HG02870 (cell line): ENCODE data around the gene EHHADH.

Source experiments
- ATAC-seq: cut with Tn5 transposase; IDR thresholded peaks from one replicate; pipeline ENCODE4 v1.9.1; 2021; ENCODE audit warnings: mild to moderate bottlenecking, moderate library complexity; ENCODE audit not compliant: unreplicated experiment

Gene EHHADH

DNA sequence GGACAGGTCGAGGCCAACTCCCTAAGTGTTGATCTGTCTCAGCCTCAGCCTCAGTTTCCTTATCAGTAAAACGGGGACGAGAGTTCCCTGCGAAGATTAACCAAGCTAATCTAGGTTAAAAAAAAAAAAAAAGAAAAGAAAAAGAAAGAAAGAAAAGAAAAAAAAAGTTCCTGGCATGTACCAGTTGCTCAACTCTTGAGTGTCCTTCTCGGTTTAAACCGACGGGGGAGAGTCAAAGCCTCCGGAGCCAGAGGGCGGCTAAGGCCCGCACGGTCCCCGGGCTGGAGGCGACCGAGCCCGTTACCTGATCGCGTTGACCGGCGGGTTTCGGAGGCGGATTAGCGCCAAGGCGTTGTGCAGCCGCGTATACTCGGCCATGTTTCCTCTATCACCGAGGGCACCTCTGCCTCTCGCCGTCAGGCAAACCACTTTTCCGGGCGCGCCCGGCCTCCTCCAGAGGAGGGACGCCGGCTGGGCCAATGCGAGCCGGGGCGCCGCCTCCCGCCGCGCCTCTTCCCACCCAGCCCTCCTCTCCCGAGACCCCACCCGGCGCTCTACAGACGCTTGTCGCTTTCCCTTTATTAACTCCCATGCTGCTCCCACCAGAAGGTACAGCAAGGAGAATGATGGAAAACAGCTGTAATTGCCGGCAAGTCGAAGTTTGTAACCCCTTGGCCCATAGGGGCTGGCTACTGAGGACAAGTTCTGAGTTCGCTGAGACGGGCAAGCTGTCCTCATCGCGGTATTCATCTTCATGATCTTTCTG is at the start of gene EHHADH:
TSS of gene EHHADH (minus strand) at position 405 of the 766 bp plus-strand sequence. CDS start at position 378, 27 bp downstream.
- no peak for ATAC-seq

- ATAC-seq: peak; percentile 89
Measured at GRCh38 chr3:185299918-185300426, 46.1 kb upstream of the EHHADH start.

- ATAC-seq: no peak
Measured at GRCh38 chr3:185297867-185298266, 44.0 kb upstream of the EHHADH start.

DNA sequence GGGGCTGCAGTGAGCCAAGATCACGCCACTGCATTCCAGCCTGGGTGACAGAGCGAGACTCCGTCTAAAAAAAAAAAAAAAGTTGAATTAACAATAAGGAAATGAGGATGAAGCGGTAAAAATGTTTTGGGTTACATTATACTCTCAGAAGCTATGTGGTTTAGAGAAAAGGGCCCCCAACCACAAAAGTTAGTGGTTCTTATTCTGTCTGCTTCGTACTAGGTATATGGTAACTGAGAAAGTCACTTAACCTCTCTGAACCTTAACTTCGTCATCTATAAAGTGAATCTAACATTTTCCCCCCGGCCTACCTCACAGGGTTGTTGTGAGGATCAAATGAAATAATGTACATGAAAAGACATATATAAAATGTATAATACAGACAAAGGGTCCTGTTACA is 38.4 kb upstream of the EHHADH start:
- no peak for ATAC-seq

DNA sequence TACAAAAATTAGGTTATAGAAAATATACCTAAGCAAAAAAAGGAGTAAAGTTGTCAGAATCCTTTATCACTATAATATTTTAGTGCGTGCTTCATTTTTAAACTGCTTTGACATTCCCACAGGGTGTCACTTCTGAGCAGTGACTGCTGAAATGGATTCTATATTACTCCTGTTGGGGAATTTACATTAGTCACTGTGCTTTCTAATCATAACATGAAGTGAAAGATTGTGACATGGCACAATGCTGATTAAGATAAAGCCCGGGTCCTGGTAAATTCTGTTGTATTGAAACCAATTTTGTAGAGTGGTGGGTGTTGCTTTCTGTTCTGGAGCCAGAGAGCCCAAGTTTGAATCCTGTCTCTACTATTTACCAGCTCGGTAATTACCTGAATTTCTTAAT is 36.4 kb upstream of the EHHADH start:
- ATAC-seq: no peak

DNA sequence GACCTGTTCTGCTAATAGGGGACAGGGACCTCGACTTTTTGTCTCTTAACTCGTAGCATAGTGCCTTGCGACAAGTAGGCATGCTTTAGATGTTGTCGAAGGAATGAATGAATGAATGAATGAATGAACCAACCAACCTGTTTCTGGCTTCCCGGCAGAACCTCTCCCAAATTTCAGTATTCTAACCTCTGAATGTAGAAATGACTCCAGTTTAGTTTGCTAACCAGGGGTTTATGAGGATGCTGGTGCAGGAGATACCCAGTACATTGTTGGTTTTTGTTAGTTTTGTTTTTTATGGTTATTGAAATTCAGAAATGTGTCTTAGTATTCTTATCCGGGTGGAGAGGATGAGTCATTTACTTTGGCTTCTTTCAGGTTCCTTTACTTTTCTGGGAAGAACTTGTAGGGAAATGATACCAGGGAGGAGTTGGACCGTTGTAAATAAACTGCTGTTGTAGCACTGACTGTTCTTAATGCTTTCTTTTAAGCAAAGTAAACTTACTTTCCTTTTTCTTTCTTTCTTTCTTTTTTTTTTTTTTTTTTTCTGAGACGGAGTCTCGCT is 29.6 kb upstream of the EHHADH start:
- ATAC-seq: no peak

- ATAC-seq: peak; percentile 100
Measured at GRCh38 chr3:185282696-185283373, 29.0 kb upstream of the EHHADH start.

DNA sequence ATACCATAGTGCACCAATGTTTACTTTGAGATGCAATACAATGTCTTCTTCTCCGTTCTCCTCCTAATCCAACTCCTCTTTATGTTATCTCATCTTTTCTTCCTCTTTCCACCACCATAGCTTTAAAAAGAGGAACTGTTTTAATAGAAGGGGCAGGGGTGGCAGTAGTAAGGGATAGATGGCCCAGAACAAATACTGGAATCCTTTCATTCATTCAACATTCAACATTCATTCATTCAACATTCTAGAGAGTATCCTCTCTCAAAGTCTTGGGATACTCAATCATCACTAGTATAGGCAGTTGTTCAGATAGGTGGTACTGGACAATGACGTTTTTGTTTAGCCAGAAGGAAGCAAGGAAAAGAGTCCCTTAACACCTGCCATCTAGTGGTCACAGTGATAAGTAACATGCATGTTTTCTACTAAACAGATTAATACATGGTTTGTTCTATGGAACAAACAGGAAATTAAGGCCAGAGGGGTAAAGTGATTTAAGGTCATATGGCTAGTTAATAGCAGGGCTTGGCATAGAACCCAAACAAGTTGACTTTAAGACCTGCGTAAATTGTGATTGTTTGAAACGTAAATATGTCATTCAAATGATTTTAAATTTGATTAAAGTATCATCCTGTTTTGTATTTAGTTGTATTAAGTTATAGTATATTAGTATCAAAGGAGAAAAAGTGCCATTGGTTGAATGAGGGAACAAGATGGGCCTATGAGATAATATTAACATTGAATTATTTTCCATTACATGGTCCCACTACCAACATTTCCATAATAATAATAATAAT is 26.9 kb upstream of the EHHADH start:
- ATAC-seq: no peak

DNA sequence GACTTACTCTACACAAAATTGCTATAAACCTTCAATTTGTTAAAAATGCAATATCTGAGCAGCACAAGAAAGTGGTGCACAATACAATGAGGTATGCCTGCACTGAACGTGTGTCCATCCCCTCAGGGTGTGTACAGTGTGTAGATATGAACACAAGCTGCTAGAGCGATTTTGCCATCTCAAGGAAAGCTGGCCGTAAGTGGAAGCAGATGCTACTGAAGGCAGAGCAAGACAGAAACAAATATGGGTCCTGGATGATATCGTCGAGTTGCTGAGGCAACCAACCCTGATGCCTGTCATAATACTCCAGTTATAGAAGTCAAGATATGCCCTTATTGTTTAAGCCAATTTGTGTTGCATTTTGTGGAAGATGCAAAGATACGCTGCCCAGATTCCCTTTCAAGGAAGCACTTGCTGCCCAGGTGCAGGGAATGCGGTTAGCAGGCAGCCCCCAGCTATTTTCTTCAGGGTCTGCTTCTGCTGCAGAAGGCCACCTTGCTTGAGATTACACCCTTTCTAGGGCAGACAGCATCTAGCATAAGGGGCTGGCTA is 25.8 kb upstream of the EHHADH start:
- ATAC-seq: no peak

GRCh38 chr3:185276415-185276814 is 22.6 kb upstream of the EHHADH start:
- no peak for ATAC-seq

- ATAC-seq: no peak
Measured at GRCh38 chr3:185272033-185272432, 18.2 kb upstream of the EHHADH start.

DNA sequence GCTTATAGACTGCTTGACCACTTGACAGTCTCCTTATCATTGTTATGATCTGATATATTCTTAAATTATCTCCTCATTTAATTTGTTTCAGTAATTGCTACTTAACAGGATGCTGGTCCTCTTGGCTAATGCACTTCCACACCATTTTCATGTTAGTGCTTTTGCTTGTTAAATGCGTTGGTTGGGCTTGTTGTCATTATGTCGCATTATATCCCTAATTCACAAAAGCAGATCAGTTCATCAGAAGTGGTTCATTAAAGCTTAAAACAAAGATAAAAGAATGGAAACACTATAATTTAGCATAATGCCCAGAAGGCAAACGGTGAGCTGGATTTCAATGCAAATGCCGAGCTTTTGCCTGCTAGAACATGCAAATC is 17.1 kb upstream of the EHHADH start:
- no peak for ATAC-seq

- ATAC-seq: no peak
Measured at GRCh38 chr3:185270262-185270955, 16.6 kb upstream of the EHHADH start.

DNA sequence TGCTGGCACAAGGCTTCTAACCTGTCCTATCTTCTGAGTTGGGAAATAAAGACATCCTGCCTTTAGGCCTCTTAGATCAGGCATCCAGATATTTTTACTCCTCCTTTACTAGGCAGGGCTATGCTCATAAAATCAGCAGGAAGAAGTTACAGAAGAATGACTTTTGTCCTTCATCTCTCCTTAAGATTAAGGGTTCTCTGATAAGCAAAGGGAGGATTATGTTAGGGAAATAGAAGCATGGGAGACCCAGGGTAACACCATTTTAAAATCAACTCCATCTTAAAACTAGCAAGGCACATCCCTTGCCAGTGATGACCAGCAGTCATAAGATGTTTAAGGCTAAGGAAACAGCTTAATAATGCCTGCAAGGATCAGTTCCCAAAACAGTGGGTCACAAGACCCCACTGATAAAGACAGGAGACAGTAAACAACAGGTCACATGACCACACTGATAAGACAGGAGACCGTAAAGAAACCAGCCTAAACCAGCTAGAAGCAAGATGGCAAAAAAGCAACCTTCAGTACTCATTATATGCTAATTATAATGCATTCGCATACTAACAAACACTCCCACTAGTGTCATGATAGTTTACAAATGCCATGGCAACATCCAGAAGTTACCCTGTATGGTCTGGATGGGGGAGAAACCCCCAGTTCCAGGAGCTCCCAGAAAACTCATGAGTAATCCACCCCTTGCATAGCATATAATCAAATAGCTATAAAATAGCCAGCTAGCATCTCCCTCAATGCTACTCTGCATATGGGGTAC is 14.5 kb upstream of the EHHADH start:
- no peak for ATAC-seq

GRCh38 chr3:185267193-185267592 is 13.3 kb upstream of the EHHADH start:
- no peak for ATAC-seq

- no peak for ATAC-seq
Measured at GRCh38 chr3:185264849-185265553, 11.2 kb upstream of the EHHADH start.

DNA sequence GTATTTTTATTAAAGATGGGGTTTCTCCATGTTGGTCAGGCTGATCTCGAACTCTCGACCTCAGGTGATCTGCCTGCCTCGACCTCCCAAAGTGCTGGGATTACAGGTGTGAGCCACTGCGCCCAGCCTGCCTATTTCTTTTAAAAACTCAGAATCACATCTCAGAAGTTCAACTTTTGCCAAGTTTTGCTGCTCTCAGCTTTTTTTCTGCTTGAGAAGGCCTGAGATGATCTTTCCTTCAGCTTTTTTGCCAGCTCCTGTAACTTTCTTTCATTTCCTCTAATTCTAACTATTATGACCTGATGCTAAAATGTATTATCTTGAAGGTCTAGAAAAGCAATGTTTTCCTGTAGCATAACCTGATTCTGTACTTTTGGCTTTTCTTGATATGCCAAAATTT is 9.6 kb upstream of the EHHADH start:
- no peak for ATAC-seq

DNA sequence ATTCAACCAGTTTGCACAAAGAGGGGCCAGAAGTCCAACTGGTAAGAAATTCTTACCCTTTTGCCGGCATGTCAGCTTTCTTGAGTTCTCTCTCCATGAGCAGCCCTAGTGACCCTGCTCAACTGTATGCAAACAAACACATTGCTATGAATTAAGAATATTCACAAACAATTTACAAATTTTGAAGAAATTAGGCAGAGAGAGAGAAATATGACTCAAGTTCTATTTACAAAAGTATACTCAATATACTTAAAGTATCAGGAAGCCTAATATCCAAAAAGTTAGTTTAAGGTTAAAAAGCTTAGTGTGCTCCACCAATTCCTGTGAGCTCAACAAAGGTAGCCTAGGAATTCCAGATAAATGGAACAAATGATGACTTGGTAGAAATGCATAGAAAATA is 3.5 kb upstream of the EHHADH start:
- ATAC-seq: no peak

DNA sequence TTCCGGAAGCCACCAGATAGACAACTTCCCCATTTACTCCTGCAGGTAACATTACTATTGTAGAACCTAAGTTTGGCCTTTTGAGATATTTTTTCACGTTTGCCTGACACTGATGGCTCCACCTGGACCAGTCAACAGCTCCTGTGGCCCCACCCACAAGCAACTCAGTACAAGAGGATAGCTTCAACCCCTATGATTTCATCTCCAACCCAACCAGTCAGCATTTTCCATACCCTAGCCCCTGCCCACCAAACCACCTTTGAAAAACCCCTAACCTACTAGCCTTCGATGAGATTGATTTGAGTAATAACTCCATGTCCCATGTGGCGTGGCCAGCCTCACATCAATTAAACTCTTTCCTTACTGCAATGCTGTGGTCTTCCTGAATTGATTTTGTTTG is 950 bp upstream of the EHHADH start:
- no peak for ATAC-seq
